NCI-H1417 (cell line): ENCODE results near the gene PARD6G.

Experiments used
- DNase-seq, 3 experiments: peaks; one replicate each; lab custom pipeline; 2025; lab: John Stamatoyannopoulos, UW

PARD6G gene

GRCh38 chr18:80210312-80211083 is 36.8 kb downstream of the PARD6G start:
- peak in 1 of 3 experiments; percentile 30 for DNase-seq

- no peak for DNase-seq
These were observed 38.7 kb downstream of the PARD6G start for GRCh38 chr18:80208620-80209019.

GRCh38 chr18:80205294-80205693 is 42.0 kb downstream of the PARD6G start:
- no peak for DNase-seq

- peak in 1 of 3 experiments; percentile 22 for DNase-seq
These were observed 43.2 kb downstream of the PARD6G start for GRCh38 chr18:80204142-80204541.

- DNase-seq = no peak
These were observed 44.1 kb downstream of the PARD6G start for GRCh38 chr18:80203249-80203648.

GRCh38 chr18:80202264-80202998 is 44.9 kb downstream of the PARD6G start:
- DNase-seq = no peak

GRCh38 chr18:80201739-80202138 is 45.6 kb downstream of the PARD6G start:
- no peak for DNase-seq

- peak in 2 of 3 experiments; percentile 45 to 79 for DNase-seq
These were observed 46.2 kb downstream of the PARD6G start for GRCh38 chr18:80200932-80201672.

- no peak for DNase-seq
These were observed 47.0 kb downstream of the PARD6G start for GRCh38 chr18:80200171-80200931.

- DNase-seq = no peak
These were observed 48.1 kb downstream of the PARD6G start for GRCh38 chr18:80198994-80199748.

- no peak for DNase-seq
These were observed 48.9 kb downstream of the PARD6G start for GRCh38 chr18:80198391-80198790.

- DNase-seq = no peak
These were observed 49.8 kb downstream of the PARD6G start for GRCh38 chr18:80197528-80197927.

- DNase-seq = no peak
These were observed 50.6 kb downstream of the PARD6G start for GRCh38 chr18:80196528-80197320.

GRCh38 chr18:80194874-80195570 is 52.3 kb downstream of the PARD6G start:
- DNase-seq = no peak

- no peak for DNase-seq
These were observed 53.6 kb downstream of the PARD6G start for GRCh38 chr18:80193701-80194100.

GRCh38 chr18:80192653-80193385 is 54.5 kb downstream of the PARD6G start:
- no peak for DNase-seq

- no peak for DNase-seq
These were observed 55.2 kb downstream of the PARD6G start for GRCh38 chr18:80191907-80192652.

- DNase-seq = no peak
These were observed 56.0 kb downstream of the PARD6G start for GRCh38 chr18:80191264-80191663.
